Naive thymus-derived CD4-positive, alpha-beta T cell (primary cell): ENCODE results near the gene SMPD4. TPM values are rescaled to one million over a fixed set of nuclear protein-coding genes. Genes with fewer than 3 reads are reported as not detected.
A peak's percentile ranks its signal among the peaks of the same experiment; 100 is the strongest.
"Not testable (repeated sequence)": the region's sequence is repeated elsewhere in the genome, so short reads cannot be mapped to it uniquely, and the experiment has no call there.

Source experiments
- ATAC-seq: fragments of 150-1000 bp; cut with Tn5 transposase; 2 replicates; pipeline ENCODE4 v1.10.0; 2021; ENCODE audit warnings: mild to moderate bottlenecking, moderate library complexity
- CTCF ChIA-PET: fragments of 350-600 bp; sonication (Branson Sonifier 250); formaldehyde crosslinking; loops from one replicate; lab custom pipeline; 2021; ENCODE audit warnings: antibody characterized with exemption; lab: Charles Lee
- POLR2A ChIA-PET: fragments of 350-600 bp; sonication (Branson Sonifier 250); formaldehyde crosslinking; loops from one replicate; lab custom pipeline; 2021; ENCODE audit warnings: antibody characterized with exemption, inconsistent platforms; lab: Charles Lee
- DNase-seq, 9 donors: peaks; one replicate each; pipeline versions ENCODE4 v3.0.0 to v3.0.0-alpha.2; 2020 to 2022; ENCODE audit warnings: mixed read lengths in 1 of 9
- H3K27ac ChIP-seq: one replicate; pipeline ENCODE4 v1.7.0; 2013; ENCODE audit warnings: mild to moderate bottlenecking, low read depth, low read length, moderate library complexity
- H3K27me3 ChIP-seq, 2 donors: one replicate each; pipeline ENCODE4 v1.7.0; 2013; ENCODE audit warnings: low read length in 2 of 2, mild to moderate bottlenecking in 2 of 2, moderate library complexity in 2 of 2; ENCODE audit not compliant: control insufficient read depth in 2 of 2, insufficient read depth in 2 of 2
- H3K36me3 ChIP-seq, 3 experiments: 1 replicate in 2 of 3; 2 replicates in 1 of 3; pipeline ENCODE4 v1.7.0; 2013; ENCODE audit warnings: low read length in 3 of 3, mild to moderate bottlenecking in 3 of 3, moderate library complexity in 1 of 3; ENCODE audit not compliant: insufficient read depth in 3 of 3, control insufficient read depth in 2 of 3
- H3K4me1 ChIP-seq, 2 donors: one replicate each; pipeline ENCODE4 v1.7.0; 2013; ENCODE audit warnings: low read length in 2 of 2, mild to moderate bottlenecking in 2 of 2, moderate library complexity in 1 of 2; ENCODE audit not compliant: control insufficient read depth in 2 of 2, insufficient read depth in 2 of 2
- H3K4me3 ChIP-seq: 2 replicates; pipeline ENCODE4 v1.7.0; 2013; ENCODE audit warnings: mild to moderate bottlenecking, low read length
- H3K9me3 ChIP-seq, 3 experiments: 1 replicate in 2 of 3; 2 replicates in 1 of 3; pipeline ENCODE4 v1.7.0; 2013; ENCODE audit warnings: low read length in 3 of 3; ENCODE audit not compliant: control insufficient read depth in 2 of 3
- H3K27ac Mint-ChIP-seq, 9 donors: one replicate each; pipeline ENCODE4 v1.8.0; 2020 to 2022; ENCODE audit warnings: mixed read lengths in 9 of 9, mild to moderate bottlenecking in 8 of 9, moderate library complexity in 5 of 9, inconsistent platforms in 2 of 9
- H3K27me3 Mint-ChIP-seq, 5 donors: one replicate each; pipeline ENCODE4 v1.8.0; 2021 to 2022; ENCODE audit warnings: mixed read lengths in 5 of 5, mild to moderate bottlenecking in 1 of 5
- H3K36me3 Mint-ChIP-seq, 5 donors: one replicate each; pipeline ENCODE4 v1.8.0; 2020 to 2022; ENCODE audit warnings: mixed read lengths in 5 of 5, mild to moderate bottlenecking in 3 of 5, inconsistent platforms in 1 of 5
- H3K4me1 Mint-ChIP-seq, 7 donors: one replicate each; pipeline ENCODE4 v1.8.0; 2020 to 2022; ENCODE audit warnings: mixed read lengths in 7 of 7, mild to moderate bottlenecking in 3 of 7, inconsistent platforms in 1 of 7
- H3K4me3 Mint-ChIP-seq, 10 donors: one replicate each; pipeline ENCODE4 v1.8.0; 2020 to 2022; ENCODE audit warnings: mild to moderate bottlenecking in 10 of 10, mixed read lengths in 10 of 10, moderate library complexity in 6 of 10, inconsistent platforms in 2 of 10
- H3K9me3 Mint-ChIP-seq, 11 donors: one replicate each; pipeline ENCODE4 v1.8.0; 2020 to 2022; ENCODE audit warnings: mixed read lengths in 11 of 11, mild to moderate bottlenecking in 4 of 11, inconsistent platforms in 1 of 11, moderate library complexity in 1 of 11
- intact Hi-C, 2 donors: fragments of 100-400 bp; cut with micrococcal nuclease; formaldehyde crosslinking; loops; one replicate each; pipeline ENCODE4 v1.15.1; 2023
- polyA plus RNA-seq, 2 donors: library from polyadenylated mRNA; unstranded; fragments of 300-500 nt; fragmentation: Illumina TruSeq; gene quantifications; one replicate each; pipeline ENCODE4 v1.2.3, GENCODE V29; 2021
- total RNA-seq, 6 experiments: library from RNA in 5 of 6; stranded (reverse) in 5 of 6; gene quantifications; 1 replicate in 5 of 6; 2 replicates in 1 of 6; pipeline ENCODE4 v1.2.3 and lab custom pipeline; 2021 to 2026

SMPD4 gene
- total and polyA plus RNA-seq, 7 experiments from 2014 or later, result 37.0 to 82.9 (median 57.2) TPM

DNA sequence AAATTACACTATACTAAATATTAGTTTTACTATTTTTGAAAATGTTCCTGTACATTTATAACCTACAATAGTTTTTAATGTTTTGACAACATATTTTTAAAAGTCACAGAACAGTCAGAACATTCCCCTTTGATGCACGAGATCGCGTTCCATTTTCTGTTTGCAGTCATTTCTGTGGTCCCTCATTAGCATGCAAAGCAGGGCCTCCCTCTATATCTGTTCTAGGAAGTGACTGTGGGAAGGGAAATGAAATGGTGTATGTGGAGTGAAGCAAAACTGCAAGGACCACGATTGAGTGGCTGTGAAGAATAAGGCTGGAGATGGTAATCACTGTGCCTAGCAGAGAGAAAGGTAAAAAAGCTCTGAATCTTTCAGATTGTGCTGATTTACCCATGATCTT lies 41.1 kb upstream of the SMPD4 start:
- H3K27me3 Mint-ChIP-seq, result peaks cover 5 to 18% (median 7%) of the 10 kb centered on the region in 5 donors
- DNase-seq, POLR2A ChIA-PET, H3K27me3 ChIP-seq, H3K27ac ChIP-seq, H3K9me3 Mint-ChIP-seq, H3K9me3 ChIP-seq, H3K4me1 Mint-ChIP-seq, H3K27ac Mint-ChIP-seq, ATAC-seq, H3K36me3 ChIP-seq, H3K4me1 ChIP-seq, H3K36me3 Mint-ChIP-seq, intact Hi-C loops, H3K4me3 ChIP-seq, CTCF ChIA-PET: not testable (repeated sequence)
- peak overlapping the region in 1 of 10 donors; percentile 23 for H3K4me3 Mint-ChIP-seq

DNA sequence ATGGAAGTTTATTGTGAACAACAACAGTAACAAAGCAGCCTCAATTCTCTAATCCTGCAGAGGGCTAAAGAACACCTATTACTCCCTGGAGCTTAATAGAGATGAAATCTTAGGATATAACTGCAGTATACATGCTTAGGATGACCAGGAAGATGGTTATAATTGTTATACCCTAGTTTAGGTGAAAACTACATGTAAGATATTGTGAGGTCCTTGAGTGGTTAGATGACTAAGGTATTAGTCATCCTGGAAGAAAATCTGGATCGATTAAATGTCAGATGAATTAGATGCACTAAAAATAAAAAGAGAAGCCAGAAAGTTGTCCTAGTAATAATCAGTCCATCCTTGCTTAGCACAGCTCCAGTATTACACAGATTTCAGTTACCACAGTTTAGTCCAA lies 39.1 kb upstream of the SMPD4 start:
- intact Hi-C loops, H3K27ac ChIP-seq, H3K9me3 ChIP-seq, H3K4me3 ChIP-seq, CTCF ChIA-PET, H3K4me3 Mint-ChIP-seq, H3K36me3 Mint-ChIP-seq, POLR2A ChIA-PET, H3K27ac Mint-ChIP-seq, ATAC-seq, H3K4me1 ChIP-seq, H3K9me3 Mint-ChIP-seq, H3K27me3 ChIP-seq, H3K4me1 Mint-ChIP-seq, H3K36me3 ChIP-seq, DNase-seq: not testable (repeated sequence)
- peaks cover 9 to 29% (median 21%) of the 10 kb centered on the region in 5 donors for H3K27me3 Mint-ChIP-seq

DNA sequence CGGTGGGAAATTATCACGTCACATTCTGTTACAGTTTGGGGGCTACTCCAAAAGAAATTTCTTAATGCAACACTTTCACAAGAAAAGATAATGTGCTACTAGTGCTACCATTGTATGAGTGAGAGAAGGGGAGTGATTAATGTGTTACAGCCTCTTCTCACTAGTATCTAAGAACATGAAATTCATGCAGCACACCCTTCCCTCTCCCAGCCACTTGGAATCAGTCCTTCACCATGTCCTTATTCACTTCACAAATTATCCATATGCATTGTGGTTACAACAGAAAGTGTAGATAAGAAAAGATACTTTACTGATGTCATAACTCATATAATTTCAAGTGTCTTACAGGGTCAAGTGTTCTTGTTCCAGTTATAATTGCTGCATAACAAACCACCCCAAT lies 37.7 kb upstream of the SMPD4 start:
- H3K36me3 Mint-ChIP-seq, result not testable (repeated sequence)
- peaks cover 13 to 37% (median 29%) of the 10 kb centered on the region in 5 donors for H3K27me3 Mint-ChIP-seq

DNA sequence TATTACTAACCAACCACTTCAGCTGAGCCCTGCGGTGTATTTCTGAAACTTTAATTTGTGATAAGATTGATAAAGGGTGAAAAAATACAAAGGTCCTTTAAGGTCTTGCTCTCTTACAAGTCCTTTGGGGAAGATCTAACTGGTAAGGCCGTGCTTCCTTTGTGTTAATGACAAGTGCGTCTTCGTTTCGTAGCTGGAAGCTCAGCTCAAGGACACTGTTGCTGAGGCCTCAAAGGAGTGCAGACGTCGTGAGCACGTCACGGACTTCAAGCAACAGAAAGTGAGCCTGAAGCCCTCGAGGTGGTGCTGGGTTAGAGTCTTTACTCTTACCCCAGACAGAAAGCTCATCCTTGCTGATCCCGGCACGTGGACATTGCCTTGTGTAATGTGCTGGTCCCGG lies 25.6 kb upstream of the SMPD4 start:
- H3K36me3 ChIP-seq, H3K4me3 ChIP-seq, POLR2A ChIA-PET, ATAC-seq, H3K9me3 ChIP-seq, H3K4me3 Mint-ChIP-seq, intact Hi-C loops, H3K4me1 ChIP-seq, H3K27me3 ChIP-seq, DNase-seq, H3K27ac ChIP-seq, H3K27ac Mint-ChIP-seq, CTCF ChIA-PET, H3K4me1 Mint-ChIP-seq, H3K9me3 Mint-ChIP-seq, H3K36me3 Mint-ChIP-seq: not testable (repeated sequence)
- peaks cover 4 to 14% (median 12%) of the 10 kb centered on the region in 5 donors for H3K27me3 Mint-ChIP-seq

More for the DNA sequence above, 37.7 kb upstream of the SMPD4 start:
- H3K4me3 Mint-ChIP-seq, H3K4me1 Mint-ChIP-seq, CTCF ChIA-PET, H3K9me3 ChIP-seq, H3K27me3 ChIP-seq, intact Hi-C loops, H3K9me3 Mint-ChIP-seq, DNase-seq, POLR2A ChIA-PET, H3K4me3 ChIP-seq, ATAC-seq, H3K36me3 ChIP-seq, H3K4me1 ChIP-seq, H3K27ac ChIP-seq, H3K27ac Mint-ChIP-seq: not testable (repeated sequence)

GRCh38 chr2:130203150-130203549 lies 21.7 kb upstream of the SMPD4 start:
- H3K4me1 ChIP-seq, H3K4me3 ChIP-seq, H3K27me3 Mint-ChIP-seq, H3K4me3 Mint-ChIP-seq, H3K27ac ChIP-seq, H3K9me3 Mint-ChIP-seq, H3K27ac Mint-ChIP-seq, POLR2A ChIA-PET, ATAC-seq, DNase-seq, H3K36me3 ChIP-seq, H3K36me3 Mint-ChIP-seq, intact Hi-C loops, CTCF ChIA-PET, H3K9me3 ChIP-seq, H3K27me3 ChIP-seq, H3K4me1 Mint-ChIP-seq: not testable (repeated sequence)

DNA sequence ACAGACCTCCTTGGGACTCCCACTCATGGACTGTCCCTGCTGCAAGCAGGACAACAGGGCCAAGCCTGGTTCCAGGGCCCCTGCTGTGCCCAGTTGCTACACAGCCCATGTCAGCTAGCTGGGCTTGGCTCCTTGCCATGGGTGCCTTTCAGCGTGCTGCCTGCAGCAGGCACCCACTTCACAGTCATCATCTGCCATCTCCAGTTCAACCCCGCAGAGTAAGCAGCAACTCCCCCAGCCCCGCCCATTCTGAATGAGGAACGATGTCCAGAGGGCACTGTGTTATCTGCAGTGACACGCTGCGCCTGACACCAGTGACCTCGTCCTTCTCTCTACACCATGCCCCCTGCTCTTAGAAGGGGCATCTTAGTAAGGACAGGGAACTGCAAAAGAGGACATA lies 21.1 kb upstream of the SMPD4 start:
- POLR2A ChIA-PET, intact Hi-C loops, H3K27ac Mint-ChIP-seq: not testable (repeated sequence)

GRCh38 chr2:130198343-130198742 lies 16.9 kb upstream of the SMPD4 start, which contains the start of gene TUBA3E:
Gene TUBA3E (minus strand): TSS chr2:130198439. CDS start chr2:130198360, 79 bp downstream.
- no peaks in the 10 kb centered on the region for H3K36me3 Mint-ChIP-seq
- intact Hi-C loops, result no loop called here
- H3K27ac Mint-ChIP-seq, result no peak within 1 kb of the TSS
- ChIA-PET CTCF (no interaction called here), POLR2A (no interaction called here)
- Histone ChIP-seq H3K27ac (no peak within 1 kb of the TSS), H3K4me3 (no peak within 1 kb of the TSS), H3K36me3 (no peaks in the 10 kb centered on the region), H3K4me1 (no peaks in the 10 kb centered on the region), H3K27me3 (no peaks in the 10 kb centered on the region), H3K9me3 (no peaks in the 10 kb centered on the region)
- peaks cover 0 to 9% (median 0%) of the 10 kb centered on the region in 5 donors for H3K27me3 Mint-ChIP-seq
- no peaks in the 10 kb centered on the region for H3K9me3 Mint-ChIP-seq
- no peak for DNase-seq
- ATAC-seq, result no peak
- no peaks in the 10 kb centered on the region for H3K4me1 Mint-ChIP-seq
- no peak within 1 kb of the TSS for H3K4me3 Mint-ChIP-seq

More for the DNA sequence above, 21.1 kb upstream of the SMPD4 start:
- H3K27me3 Mint-ChIP-seq, H3K36me3 ChIP-seq, H3K4me3 Mint-ChIP-seq, CTCF ChIA-PET, H3K27ac ChIP-seq, H3K27me3 ChIP-seq, H3K4me1 ChIP-seq, H3K4me1 Mint-ChIP-seq, H3K9me3 Mint-ChIP-seq, DNase-seq, H3K9me3 ChIP-seq, H3K4me3 ChIP-seq, H3K36me3 Mint-ChIP-seq: not testable (repeated sequence)
- ATAC-seq, result peak; percentile 69
